Sciatic nerve (tissue), 2 donors: ENCODE data around the gene MED27. TPM values are rescaled to one million over a fixed set of nuclear protein-coding genes. Genes with fewer than 3 reads are reported as not detected.

ENCODE experiments used
- ATAC-seq: fragments of 200-7000 bp; cut with Tn5 transposase; one replicate; pipeline ENCODE4 v1.9.1; 2020; ENCODE audit warnings: mild to moderate bottlenecking, moderate library complexity
- DNase-seq: peaks from one replicate; pipeline ENCODE4 v3.0.0-alpha.2; 2020; ENCODE audit warnings: low spot score
- intact Hi-C: fragments of 100-400 bp; cut with DNase I; formaldehyde crosslinking; loops from one replicate; pipeline ENCODE4 v1.14.2; 2022
- total RNA-seq: library from RNA; stranded (reverse); fragmentation: NEBNext Ultra II Directional; extraction: Animal tissue kit (Norgen Biotek cat#: 25700); gene quantifications from one replicate; pipeline ENCODE4 v1.2.1, GENCODE V29; 2021
- donor health status: DM: no; HTN: no; CAD: no.
- donor health status: DM: no; HTN: no; CAD: no.

MED27 gene
- total RNA-seq, 1 donor from 2014 or later: 15.9 TPM

DNA sequence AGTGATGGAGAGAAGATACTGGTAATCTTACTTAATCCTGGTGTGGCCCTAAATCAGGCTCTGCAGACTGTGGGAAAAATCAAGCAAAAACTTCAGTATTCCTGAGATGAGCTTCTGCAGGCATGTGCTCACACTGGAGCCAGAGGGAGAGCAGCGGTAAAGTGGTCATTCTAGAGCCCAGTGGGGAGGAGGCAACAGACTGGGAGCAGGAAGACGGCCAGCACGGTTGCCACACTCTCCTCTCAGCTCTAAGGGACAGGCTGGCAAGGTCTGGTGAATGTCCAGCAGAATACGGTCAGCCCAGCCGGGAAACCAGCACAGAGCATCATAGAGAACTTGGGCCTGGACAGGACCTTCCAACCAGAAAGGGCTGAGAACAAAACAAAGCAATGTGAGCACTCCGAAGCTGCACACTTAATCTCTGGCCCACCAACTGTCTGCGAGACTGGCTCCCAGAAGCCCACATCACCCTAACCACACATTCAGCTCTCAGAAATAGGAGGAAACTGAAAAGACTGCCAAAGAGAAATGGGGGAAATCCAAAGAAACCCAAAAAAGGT lies 30.3 kb downstream of the MED27 start:
- DNase-seq (no peak), ATAC-seq (no peak)
- intact Hi-C loops: no loop called here

DNA sequence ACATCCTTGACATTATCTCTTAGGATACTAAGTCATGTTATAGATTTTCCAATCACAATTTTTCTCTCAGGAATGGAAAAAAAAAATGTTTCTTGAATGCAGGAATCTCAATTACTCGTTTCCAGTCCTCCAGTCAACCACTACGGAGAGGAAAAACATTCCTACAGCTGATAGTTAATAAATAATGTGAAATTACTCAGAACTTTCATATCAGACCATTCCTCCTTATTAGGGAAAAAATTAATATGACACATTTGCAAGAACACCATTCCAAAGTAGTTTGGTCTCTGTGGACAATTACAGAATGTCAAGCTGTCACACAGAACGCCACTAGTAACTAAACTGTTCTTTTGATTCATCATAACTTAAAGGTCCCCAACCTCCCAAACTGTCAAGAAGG lies 31.5 kb downstream of the MED27 start:
- no peak for ATAC-seq
- intact Hi-C loops: no loop called here

GRCh38 chr9:132046456-132046855 lies 33.2 kb downstream of the MED27 start:
- intact Hi-C loops: no loop called here
- ATAC-seq: no peak

More for the DNA sequence above, 31.5 kb downstream of the MED27 start:
- DNase-seq: no peak

DNA sequence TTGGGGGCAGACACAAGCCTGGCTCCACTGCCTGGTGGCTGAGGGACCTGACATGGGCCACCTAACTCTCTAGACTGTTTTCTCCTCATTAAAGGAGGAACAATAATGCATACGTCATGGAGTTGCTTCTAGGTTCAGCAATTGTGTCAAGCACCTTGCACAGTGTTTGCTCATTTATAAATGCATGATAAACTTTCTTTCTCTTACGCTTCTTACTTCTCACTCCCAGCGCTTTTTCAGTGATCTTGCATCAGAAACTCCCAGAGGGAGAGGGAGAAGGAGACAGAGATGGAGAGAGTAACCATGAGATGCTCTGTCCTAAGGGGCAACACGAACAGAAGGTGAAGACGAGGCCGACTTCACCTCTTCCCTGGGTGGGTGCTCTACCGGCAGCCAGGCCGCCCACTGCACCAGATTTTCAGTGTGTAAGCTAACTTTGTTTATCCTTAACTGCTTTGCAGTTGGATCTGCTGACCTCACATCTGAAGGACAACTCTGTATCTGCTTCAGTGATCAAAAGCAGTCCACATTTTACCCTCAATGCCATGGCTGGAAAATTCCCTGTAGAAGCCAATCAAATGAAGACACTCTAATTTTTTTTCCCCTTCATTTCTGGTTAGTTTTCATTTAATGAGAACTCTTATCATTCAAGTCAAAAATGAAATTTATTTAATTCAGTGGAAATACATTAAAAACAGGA lies 35.3 kb downstream of the MED27 start:
- intact Hi-C loops: no loop called here
- DNase-seq (no peak), ATAC-seq (no peak)

More at GRCh38 chr9:132046456-132046855, 33.2 kb downstream of the MED27 start:
- no peak for DNase-seq

- DNase-seq (no peak), ATAC-seq (no peak)
- intact Hi-C loops: no loop called here
Measured at GRCh38 chr9:132043708-132044107, 36.0 kb downstream of the MED27 start.

GRCh38 chr9:132042324-132042723 lies 37.3 kb downstream of the MED27 start:
- no peak for ATAC-seq
- intact Hi-C loops: no loop called here
- no peak for DNase-seq

DNA sequence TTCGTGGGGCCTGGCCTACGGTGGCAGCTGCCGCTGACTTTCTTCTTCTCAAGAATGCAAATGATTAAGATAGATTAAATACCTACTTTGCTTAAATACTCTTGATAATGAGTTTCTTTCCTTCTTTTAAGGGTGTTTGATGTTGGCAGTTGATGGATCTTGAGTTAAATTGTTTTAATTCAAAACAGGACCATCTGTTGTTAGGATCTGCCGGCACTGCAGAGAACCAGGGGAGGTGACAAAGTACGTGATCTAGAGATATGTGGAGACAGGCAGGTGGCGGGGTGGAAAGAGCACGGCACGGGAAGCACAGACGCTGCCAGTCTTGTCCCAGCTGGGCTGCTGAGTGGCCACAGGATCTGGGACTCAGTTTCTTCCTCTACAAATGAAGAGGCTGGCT lies 37.9 kb downstream of the MED27 start:
- DNase-seq: no peak
- intact Hi-C loops: no loop called here
- ATAC-seq: no peak

GRCh38 chr9:132040808-132041207 lies 38.9 kb downstream of the MED27 start:
- ATAC-seq (no peak), DNase-seq (no peak)
- intact Hi-C loops: no loop called here

- ATAC-seq (no peak), DNase-seq (no peak)
- intact Hi-C loops: no loop called here
Measured at GRCh38 chr9:132040246-132040645, 39.4 kb downstream of the MED27 start.

GRCh38 chr9:132039284-132039683 lies 40.4 kb downstream of the MED27 start:
- intact Hi-C loops: no loop called here
- ATAC-seq: no peak

DNA sequence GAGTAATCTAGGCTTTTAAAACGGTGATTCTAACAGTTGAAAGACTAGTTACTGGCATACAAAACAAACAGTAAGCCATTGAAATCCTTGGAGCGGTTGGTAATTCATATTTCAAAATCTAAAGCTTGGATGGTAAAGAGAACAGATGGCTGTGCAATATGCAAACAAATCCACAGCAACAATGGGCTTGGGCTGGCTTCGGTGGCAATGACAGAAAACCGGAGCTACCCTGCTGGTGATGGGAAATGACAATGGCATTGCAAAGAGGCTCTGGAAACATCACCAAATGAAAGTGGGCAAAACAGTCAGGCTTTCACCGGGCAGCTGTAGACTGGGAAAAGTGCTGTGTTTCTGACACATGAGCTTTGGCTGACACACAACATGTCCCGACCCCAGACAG lies 42.2 kb downstream of the MED27 start:
- DNase-seq (no peak), ATAC-seq (no peak)
- intact Hi-C loops: no loop called here

More at GRCh38 chr9:132039284-132039683, 40.4 kb downstream of the MED27 start:
- DNase-seq: no peak

- intact Hi-C loops: no loop called here
- DNase-seq: no peak
- no peak for ATAC-seq
Measured at GRCh38 chr9:132036521-132036920, 43.1 kb downstream of the MED27 start.

DNA sequence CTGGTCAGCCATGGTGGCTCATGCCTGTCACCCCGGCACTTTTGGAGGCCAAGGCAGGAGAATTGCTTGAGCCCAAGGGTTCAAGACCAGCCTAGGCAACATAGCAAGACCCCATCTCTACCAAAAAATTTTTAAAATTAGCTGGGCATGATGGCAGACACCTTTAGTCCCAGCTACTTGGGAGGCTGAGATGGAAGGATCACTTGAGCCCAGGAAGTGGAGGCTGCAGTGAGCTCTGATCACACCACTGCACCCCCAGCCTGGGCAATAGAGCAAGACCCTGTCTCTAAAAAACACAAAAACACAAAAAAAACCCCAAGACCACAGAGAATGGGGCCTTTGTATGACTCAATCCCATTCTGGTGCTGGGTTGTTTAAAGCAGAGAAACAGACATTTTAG lies 44.0 kb downstream of the MED27 start:
- intact Hi-C loops: no loop called here
- ATAC-seq: no peak
- no peak for DNase-seq

DNA sequence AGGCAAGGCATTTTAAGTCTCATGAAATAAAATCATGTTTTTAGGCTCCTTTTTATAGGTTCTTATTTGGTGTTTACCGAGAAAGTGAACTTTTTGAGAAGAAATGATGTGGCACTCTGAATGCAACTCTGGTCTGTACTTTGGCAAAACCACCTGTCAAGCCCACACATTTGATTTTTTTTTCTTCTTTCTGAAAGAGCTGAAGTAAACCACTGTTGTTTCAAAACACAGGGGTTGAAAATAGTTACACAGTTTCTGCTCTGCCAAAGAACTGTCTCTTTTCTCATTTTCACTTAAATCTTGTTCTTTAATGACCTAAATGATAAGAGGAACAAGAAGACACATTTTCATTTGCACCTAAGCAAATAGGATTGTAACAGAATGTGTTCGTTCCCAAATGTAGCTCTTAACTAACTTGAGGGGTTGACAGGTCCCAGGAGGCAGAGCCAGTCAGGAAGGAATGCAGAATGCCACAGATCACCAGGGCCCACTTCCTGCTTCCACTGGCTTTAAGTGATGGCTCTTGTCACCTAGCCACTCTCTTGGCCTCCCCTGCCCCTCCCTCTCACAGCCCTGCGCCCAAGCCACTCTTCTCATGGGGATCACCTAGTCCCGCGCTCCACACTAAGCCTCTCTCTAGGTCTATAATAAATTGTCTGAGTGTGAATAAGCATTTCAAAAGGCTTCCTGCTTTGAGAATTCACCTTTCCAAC lies 47.3 kb downstream of the MED27 start:
- ATAC-seq (no peak), DNase-seq (no peak)
- intact Hi-C loops: no loop called here

- intact Hi-C loops: no loop called here
- DNase-seq: no peak
- no peak for ATAC-seq
Measured at GRCh38 chr9:132031467-132032237, 48.0 kb downstream of the MED27 start.

DNA sequence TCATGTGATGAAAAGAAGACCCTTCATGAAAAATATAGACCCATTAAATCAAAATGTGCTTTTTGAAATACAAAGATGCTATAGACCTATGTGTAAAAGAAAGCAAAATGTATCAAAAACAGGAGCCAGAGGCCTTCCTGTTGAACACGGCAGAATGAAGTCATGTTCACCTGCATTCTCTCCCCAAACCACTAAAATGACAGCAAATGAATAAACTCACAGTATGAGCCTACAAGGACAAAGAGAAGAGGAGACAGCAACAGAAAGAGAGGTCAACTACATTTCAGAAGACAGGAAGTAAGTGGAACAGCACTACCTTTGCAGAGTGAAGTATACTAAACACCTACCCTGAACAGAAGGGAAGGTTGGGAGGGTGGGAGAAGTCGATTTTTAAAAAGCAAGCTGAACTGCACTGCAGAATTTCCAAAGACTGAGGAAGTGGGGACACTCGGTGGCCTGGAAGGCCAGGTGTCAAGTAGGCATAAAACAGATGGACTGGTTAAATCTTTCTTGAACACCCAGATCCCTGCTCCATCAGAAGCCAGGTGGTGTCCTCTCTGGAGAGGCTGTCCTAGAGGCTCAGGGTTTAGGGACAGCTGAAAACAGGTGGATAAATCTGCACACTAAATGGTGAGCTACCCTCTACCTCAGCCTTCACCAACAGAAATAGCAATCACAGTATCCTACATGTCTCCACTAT lies 48.9 kb downstream of the MED27 start:
- ATAC-seq (no peak), DNase-seq (no peak)
- intact Hi-C loops: no loop called here

- no peak for DNase-seq
- intact Hi-C loops: no loop called here
- no peak for ATAC-seq
Measured at GRCh38 chr9:132027752-132028663, 51.7 kb downstream of the MED27 start.

DNA sequence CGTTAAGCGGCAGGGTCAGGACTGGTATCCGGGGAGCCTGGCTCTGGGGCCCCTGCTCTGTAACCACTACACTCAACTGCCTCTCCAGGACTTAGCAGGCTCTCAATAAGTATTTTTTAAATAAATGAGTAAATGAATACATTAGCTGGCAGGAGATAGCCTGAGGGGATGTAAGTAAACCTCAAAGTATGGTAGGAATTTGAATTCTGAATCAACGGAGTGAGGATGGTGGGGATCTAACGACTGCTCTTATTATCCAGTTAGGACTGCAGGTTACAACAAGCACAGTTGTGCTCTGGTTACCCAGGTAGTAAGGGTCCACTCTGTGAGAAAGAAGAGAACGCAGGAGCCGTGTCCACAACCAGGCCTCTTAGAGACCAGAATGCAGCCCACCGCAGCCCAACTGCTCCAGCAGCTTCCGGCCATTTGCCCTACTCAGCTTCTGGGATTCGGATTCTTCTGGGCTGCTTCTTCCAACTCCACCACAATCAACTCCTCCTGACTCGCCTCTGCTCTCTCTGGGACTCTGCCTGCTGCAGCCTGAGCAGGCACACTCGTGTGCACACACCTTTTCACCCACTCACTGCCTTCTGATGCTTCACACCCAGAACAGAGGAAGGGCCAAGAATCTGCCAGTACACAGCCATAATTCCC lies 52.6 kb downstream of the MED27 start:
- no peak for ATAC-seq
- no peak for DNase-seq
- intact Hi-C loops: no loop called here
